Esophagus squamous epithelium (tissue), 5 donors: Measurements from ENCODE around the gene LTBP1. TPM values are rescaled to one million over a fixed set of nuclear protein-coding genes. Genes with fewer than 3 reads are reported as not detected.
"Not testable (repeated sequence)": the region's sequence is repeated elsewhere in the genome, so short reads cannot be mapped to it uniquely, and the experiment has no call there.

Experiments used
- DNase-seq: peaks from one replicate; lab custom pipeline; 2025; lab: John Stamatoyannopoulos, UW
- H3K27ac ChIP-seq, 4 donors: fragments of 200-600 bp; sonication (generic); one replicate each; pipeline ENCODE4 v1.5.1; 2016 to 2019; ENCODE audit warnings: mild to moderate bottlenecking in 1 of 4
- H3K27me3 ChIP-seq, 4 donors: fragments of 200-600 bp; sonication (generic); 1 replicate in 3 of 4; 2 replicates in 1 of 4; pipeline versions ENCODE4 v1.5.1 to v1.6.0; 2017 to 2021; ENCODE audit warnings: antibody characterized with exemption in 1 of 4
- H3K36me3 ChIP-seq, 3 donors: fragments of 200-600 bp; sonication (generic); one replicate each; pipeline ENCODE4 v1.5.1; 2016 to 2019
- H3K4me1 ChIP-seq, 3 donors: fragments of 200-600 bp; sonication (generic); one replicate each; pipeline ENCODE4 v1.5.1; 2017 to 2019
- H3K4me3 ChIP-seq, 4 donors: fragments of 200-600 bp; sonication (generic); 1 replicate in 3 of 4; 2 replicates in 1 of 4; pipeline ENCODE4 v1.5.1; 2016 to 2019; ENCODE audit warnings: mild to moderate bottlenecking in 2 of 4, moderate library complexity in 1 of 4
- H3K9me3 ChIP-seq, 3 donors: fragments of 200-600 bp; sonication (generic); one replicate each; pipeline ENCODE4 v1.5.1; 2016 to 2019
- POLR2A ChIP-seq, 4 donors: fragments of 450-650 bp; IDR thresholded peaks; one replicate each; pipeline ENCODE4 v1.6.1; 2017; ENCODE audit warnings: antibody characterized with exemption in 4 of 4, mild to moderate bottlenecking in 4 of 4, moderate library complexity in 3 of 4
- WGBS, 2 donors: methylation state at CpG; one replicate each; pipeline ENCODE4 v1.1.5; 2018; 5-methylcytosine and 5-hydroxymethylcytosine counted together
- intact Hi-C: fragments of 100-400 bp; cut with DNase I; formaldehyde crosslinking; loops from one replicate; pipeline ENCODE4 v1.15.0; 2022
- total RNA-seq, 4 donors: library from RNA; depleted of rRNA; stranded (reverse); fragments of >200 nt; gene quantifications; one replicate each; pipeline ENCODE4 v1.1.0, GENCODE V29; 2016
- TF ChIP-seq, protein P1 (sequence below), 6 experiments: fragments of 450-650 bp in 4 of 6; fragments of 200-600 bp in 2 of 6; sonication (generic) in 2 of 6; IDR thresholded peaks; one replicate each; pipeline ENCODE4 v1.5.1; 2016 to 2019; ENCODE audit warnings: antibody characterized with exemption in 6 of 6, mild to moderate bottlenecking in 4 of 6, moderate library complexity in 4 of 6
- donor health status: DM: yes; HTN: yes; CAD: no.

Gene LTBP1
- total RNA-seq, 4 donors from 2014 or later, result 5.5 to 69.4 (median 32.6) TPM

DNA sequence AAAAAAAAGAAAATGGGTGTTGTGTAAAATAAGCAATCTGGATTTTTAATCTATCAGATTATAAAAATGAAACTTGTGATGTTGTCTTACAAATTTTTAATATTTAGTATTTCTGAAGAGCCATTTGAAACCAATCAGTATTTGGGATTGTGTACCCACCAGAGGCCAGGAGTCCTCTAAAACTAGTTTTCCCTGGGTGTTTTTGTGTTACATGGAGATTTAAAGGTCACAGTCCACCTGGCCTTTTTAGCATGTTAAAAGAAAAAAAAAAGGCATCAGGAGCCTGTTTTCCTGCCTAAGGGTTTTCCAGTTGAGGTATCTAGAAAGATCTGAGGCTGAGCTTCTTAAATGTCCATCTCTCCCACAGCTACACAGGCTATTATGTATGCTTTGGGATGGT is 221.7 kb downstream of the LTBP1 start:
- no peaks in the 10 kb centered on the region for H3K36me3 ChIP-seq
- TF ChIP-seq, protein P1, sequence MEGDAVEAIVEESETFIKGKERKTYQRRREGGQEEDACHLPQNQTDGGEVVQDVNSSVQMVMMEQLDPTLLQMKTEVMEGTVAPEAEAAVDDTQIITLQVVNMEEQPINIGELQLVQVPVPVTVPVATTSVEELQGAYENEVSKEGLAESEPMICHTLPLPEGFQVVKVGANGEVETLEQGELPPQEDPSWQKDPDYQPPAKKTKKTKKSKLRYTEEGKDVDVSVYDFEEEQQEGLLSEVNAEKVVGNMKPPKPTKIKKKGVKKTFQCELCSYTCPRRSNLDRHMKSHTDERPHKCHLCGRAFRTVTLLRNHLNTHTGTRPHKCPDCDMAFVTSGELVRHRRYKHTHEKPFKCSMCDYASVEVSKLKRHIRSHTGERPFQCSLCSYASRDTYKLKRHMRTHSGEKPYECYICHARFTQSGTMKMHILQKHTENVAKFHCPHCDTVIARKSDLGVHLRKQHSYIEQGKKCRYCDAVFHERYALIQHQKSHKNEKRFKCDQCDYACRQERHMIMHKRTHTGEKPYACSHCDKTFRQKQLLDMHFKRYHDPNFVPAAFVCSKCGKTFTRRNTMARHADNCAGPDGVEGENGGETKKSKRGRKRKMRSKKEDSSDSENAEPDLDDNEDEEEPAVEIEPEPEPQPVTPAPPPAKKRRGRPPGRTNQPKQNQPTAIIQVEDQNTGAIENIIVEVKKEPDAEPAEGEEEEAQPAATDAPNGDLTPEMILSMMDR (IDR thresholded peaks at IDR 0.05), result no peak
- no peak for TF ChIP-seq POLR2A (IDR thresholded peaks at IDR 0.05)
- no peak overlapping the region for H3K4me3 ChIP-seq
- no peaks in the 10 kb centered on the region for H3K9me3 ChIP-seq
- H3K27ac ChIP-seq, result no peak overlapping the region
- DNase-seq, result no peak
- intact Hi-C loops, result no loop called here
- peaks cover 0 to 4% (median 0%) of the 10 kb centered on the region in 3 donors for H3K4me1 ChIP-seq
- no peaks in the 10 kb centered on the region for H3K27me3 ChIP-seq

DNA sequence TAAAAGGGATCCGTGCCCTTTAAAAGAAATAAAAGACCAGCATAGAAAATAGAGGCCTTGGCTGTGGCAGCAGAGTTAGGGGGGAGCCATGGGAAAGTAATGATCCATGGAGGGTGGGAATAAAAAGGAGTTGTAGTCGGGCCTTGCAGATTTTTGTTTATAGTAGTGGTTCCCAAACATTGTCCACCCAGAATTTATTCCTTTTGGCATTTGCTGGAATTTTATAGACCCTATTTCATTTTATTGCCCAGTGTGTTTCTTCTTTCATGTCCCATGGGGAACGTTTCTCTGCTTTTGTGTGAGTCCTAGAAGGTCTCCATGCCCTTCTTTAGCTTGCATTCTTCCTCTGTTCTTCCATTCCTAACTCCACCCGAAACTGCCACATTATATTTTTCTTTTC is 222.2 kb downstream of the LTBP1 start:
- intact Hi-C loops, result no loop called here
- DNase-seq, result no peak
- Histone ChIP-seq H3K4me3 (no peak overlapping the region), H3K36me3 (no peaks in the 10 kb centered on the region), H3K4me1 (peaks cover 0 to 4% (median 0%) of the 10 kb centered on the region in 3 donors), H3K27me3 (no peaks in the 10 kb centered on the region), H3K27ac (no peak overlapping the region), H3K9me3 (no peaks in the 10 kb centered on the region)
- TF ChIP-seq, protein P1 (IDR thresholded peaks at IDR 0.05), result no peak
- TF ChIP-seq POLR2A (IDR thresholded peaks at IDR 0.05), result no peak
- WGBS, 2 donors, result 65 to 78% methylated on average over 4 of the region's 4 CpGs

DNA sequence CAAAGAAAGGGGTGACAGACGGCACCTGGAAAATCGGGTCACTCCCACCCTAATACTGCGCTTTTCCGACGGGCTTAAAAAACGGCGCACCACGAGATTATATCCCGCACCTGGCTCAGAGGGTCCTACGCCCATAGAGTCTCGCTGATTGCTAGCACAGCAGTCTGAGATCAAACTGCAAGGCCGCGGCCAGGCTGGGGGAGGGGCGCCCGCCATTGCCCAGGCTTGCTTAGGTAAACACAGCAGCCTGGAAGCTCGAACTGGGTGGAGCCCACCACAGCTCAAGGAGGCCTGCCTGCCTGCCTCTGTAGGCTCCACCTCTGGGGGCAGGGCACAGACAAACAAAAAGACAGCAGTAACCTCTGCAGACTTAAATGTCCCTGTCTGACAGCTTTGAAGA is 223.5 kb downstream of the LTBP1 start:
- H3K27me3 ChIP-seq, H3K9me3 ChIP-seq, H3K4me1 ChIP-seq, H3K36me3 ChIP-seq, intact Hi-C loops, H3K4me3 ChIP-seq, H3K27ac ChIP-seq, DNase-seq: not testable (repeated sequence)
- 97% methylated on average over 7 of the region's 16 CpGs; no CpG with 5 or more reads in 1 of the 2 donors for WGBS, 2 donors

DNA sequence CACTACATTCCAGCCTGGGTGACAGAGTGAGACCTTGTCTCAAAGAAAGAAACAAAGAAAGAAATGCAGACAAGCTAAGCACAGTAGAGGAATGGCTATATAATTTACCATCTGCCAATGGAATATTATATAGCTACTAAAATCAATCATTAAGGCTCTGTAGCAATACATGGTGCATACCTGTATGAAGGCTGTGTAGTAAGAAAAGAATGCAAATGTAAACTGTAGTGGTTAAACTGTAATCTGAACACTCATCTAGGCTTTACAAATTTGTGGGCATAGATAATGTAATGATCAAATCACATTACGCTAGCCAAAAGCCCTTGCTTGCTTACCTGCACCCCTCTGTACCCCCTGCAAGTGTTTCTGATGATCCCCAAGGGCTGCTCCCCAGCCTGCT is 230.9 kb downstream of the LTBP1 start:
- intact Hi-C loops, result no loop called here
- WGBS, 2 donors, result 35 to 85% methylated on average over 1 of the region's 1 CpG
- no peaks in the 10 kb centered on the region for H3K4me1 ChIP-seq
- TF ChIP-seq POLR2A (IDR thresholded peaks at IDR 0.05), result no peak
- TF ChIP-seq, protein P1 (IDR thresholded peaks at IDR 0.05), result no peak
- no peaks in the 10 kb centered on the region for H3K36me3 ChIP-seq
- H3K9me3 ChIP-seq, result no peaks in the 10 kb centered on the region
- no peak overlapping the region for H3K4me3 ChIP-seq
- DNase-seq, result no peak
- no peak overlapping the region for H3K27ac ChIP-seq
- H3K27me3 ChIP-seq, result no peaks in the 10 kb centered on the region

DNA sequence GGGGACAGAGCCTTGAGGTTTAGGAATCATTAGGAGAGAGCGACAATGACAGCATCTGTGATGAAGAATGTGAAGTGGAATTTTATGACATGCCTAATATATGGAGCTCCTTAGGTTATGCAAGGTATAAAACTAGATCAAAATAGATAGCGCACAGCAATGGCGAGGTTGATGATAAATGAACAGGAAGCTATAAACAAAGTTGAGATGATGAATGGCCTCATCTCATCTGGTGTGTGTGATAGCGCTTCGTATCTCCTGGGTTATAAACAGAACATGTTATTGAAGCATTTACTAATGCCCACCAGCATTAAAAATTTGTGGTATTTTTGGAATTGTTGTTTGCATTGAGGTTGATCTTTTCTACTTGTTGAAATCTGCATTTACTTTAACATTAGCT is 231.5 kb downstream of the LTBP1 start:
- TF ChIP-seq, protein P1 (IDR thresholded peaks at IDR 0.05), result no peak
- TF ChIP-seq POLR2A (IDR thresholded peaks at IDR 0.05), result no peak
- H3K27ac ChIP-seq, result no peak overlapping the region
- H3K4me1 ChIP-seq, result no peaks in the 10 kb centered on the region
- 80 to 92% methylated on average over 5 of the region's 5 CpGs for WGBS, 2 donors
- no peaks in the 10 kb centered on the region for H3K9me3 ChIP-seq
- intact Hi-C loops, result no loop called here
- DNase-seq, result no peak
- H3K27me3 ChIP-seq, result no peaks in the 10 kb centered on the region
- no peaks in the 10 kb centered on the region for H3K36me3 ChIP-seq
- H3K4me3 ChIP-seq, result no peak overlapping the region

DNA sequence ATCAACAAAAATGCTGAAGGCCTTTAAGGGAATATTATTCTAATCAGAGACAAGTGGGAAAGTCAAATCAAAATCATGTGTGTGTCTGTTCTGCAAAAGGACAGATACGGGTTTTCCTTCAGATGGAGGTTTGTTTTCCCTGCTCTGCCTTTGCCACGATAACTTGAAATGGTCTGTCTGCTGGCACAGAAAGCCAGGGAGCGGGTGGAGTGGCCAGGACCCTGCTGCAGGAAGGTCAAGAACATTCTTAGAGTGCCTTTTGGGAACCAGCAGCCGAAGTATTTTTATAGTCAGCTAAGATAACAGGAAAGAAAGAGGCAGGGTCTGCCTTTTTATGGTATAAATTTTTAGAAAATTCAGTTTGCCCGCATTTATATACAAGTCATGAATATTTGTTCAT is 234.2 kb downstream of the LTBP1 start:
- no peak for TF ChIP-seq POLR2A (IDR thresholded peaks at IDR 0.05)
- TF ChIP-seq, protein P1 (IDR thresholded peaks at IDR 0.05), result no peak
- H3K4me3 ChIP-seq, result no peak overlapping the region
- DNase-seq, result no peak
- H3K27me3 ChIP-seq, result no peaks in the 10 kb centered on the region
- no peak overlapping the region for H3K27ac ChIP-seq
- WGBS, 2 donors, result 79 to 85% methylated on average over 5 of the region's 5 CpGs
- intact Hi-C loops, result no loop called here
- H3K9me3 ChIP-seq, result no peaks in the 10 kb centered on the region
- H3K4me1 ChIP-seq, result no peaks in the 10 kb centered on the region
- no peaks in the 10 kb centered on the region for H3K36me3 ChIP-seq
